Medulla oblongata (tissue), 1 donor: ENCODE measurements around the gene NFKBIZ.

Experiments
- DNase-seq: peaks from one replicate; pipeline ENCODE4 v3.0.0-alpha.2; 2015; ENCODE audit errors: extremely low spot score

NFKBIZ gene

GRCh38 chr3:101848754-101849713, at the start of gene NFKBIZ:
TSS of gene NFKBIZ (plus strand) at chr3:101849514. CDS start at chr3:101849629, 115 bp downstream.
- peak; percentile 90 for DNase-seq

GRCh38 chr3:101801174-101801573, 48.1 kb upstream of the NFKBIZ start:
- DNase-seq, result no peak

GRCh38 chr3:101802179-101802578, 47.1 kb upstream of the NFKBIZ start:
- no peak for DNase-seq

- DNase-seq, result peak; percentile 92
Observed at GRCh38 chr3:101803173-101803782, 46.0 kb upstream of the NFKBIZ start.

GRCh38 chr3:101803939-101804338, 45.4 kb upstream of the NFKBIZ start:
- no peak for DNase-seq

GRCh38 chr3:101806491-101806890, 42.8 kb upstream of the NFKBIZ start:
- no peak for DNase-seq

- no peak for DNase-seq
Observed at GRCh38 chr3:101807888-101808287, 41.4 kb upstream of the NFKBIZ start.

- peak; percentile 66 for DNase-seq
Observed at GRCh38 chr3:101809178-101810021, 39.9 kb upstream of the NFKBIZ start.

GRCh38 chr3:101810022-101810418, 39.3 kb upstream of the NFKBIZ start:
- no peak for DNase-seq

GRCh38 chr3:101811875-101812274, 37.4 kb upstream of the NFKBIZ start:
- no peak for DNase-seq

GRCh38 chr3:101812895-101813294, 36.4 kb upstream of the NFKBIZ start:
- no peak for DNase-seq

GRCh38 chr3:101813817-101814440, 35.4 kb upstream of the NFKBIZ start:
- DNase-seq, result no peak

GRCh38 chr3:101814835-101815234, 34.5 kb upstream of the NFKBIZ start:
- no peak for DNase-seq

- DNase-seq, result no peak
Observed at GRCh38 chr3:101816215-101817149, 32.8 kb upstream of the NFKBIZ start.

- DNase-seq, result no peak
Observed at GRCh38 chr3:101817992-101818391, 31.3 kb upstream of the NFKBIZ start.

GRCh38 chr3:101819649-101820206, 29.6 kb upstream of the NFKBIZ start:
- no peak for DNase-seq

GRCh38 chr3:101821503-101821902, 27.8 kb upstream of the NFKBIZ start:
- no peak for DNase-seq

GRCh38 chr3:101823525-101823924, 25.8 kb upstream of the NFKBIZ start:
- no peak for DNase-seq

- DNase-seq, result no peak
Observed at GRCh38 chr3:101824702-101825101, 24.6 kb upstream of the NFKBIZ start.

- no peak for DNase-seq
Observed at GRCh38 chr3:101825904-101826445, 23.3 kb upstream of the NFKBIZ start.
